ENCODE data around the gene SLC6A6.

GRCh38 chr3:14481018-14481645 is 78.7 kb downstream of the SLC6A6 start:
- no peak for TF ChIP-seq POLR2A (IDR thresholded peaks at IDR 0.05; ENCODE audit: low read length)
- no peak for TF ChIP-seq GATA1 (IDR thresholded peaks at IDR 0.05; ENCODE audit: low read depth, low read length)

Measured in erythroblast (primary cell).